HEK293 (cell line): ENCODE measurements around the gene OPCML.

Experiments used
- CTCF ChIA-PET: fragments of 350-600 bp; formaldehyde crosslinking; extraction: SDS; loops from one replicate; lab custom pipeline; 2021; ENCODE audit warnings: antibody characterized with exemption; lab: Yijun Ruan, JAX
- POLR2A ChIA-PET: fragments of 300-600 bp; formaldehyde crosslinking; extraction: SDS; loops from one replicate; lab custom pipeline; 2020; ENCODE audit warnings: antibody characterized with exemption, inconsistent platforms; lab: Yijun Ruan, JAX
- H3K27ac ChIP-seq: fragments of 200-500 bp; sonication (Bioruptor generic); 2 replicates; pipeline ENCODE4 v1.5.1; 2014; ENCODE audit warnings: low read depth, low read length, control low read depth, inconsistent platforms; ENCODE audit errors: extremely low read depth
- H3K36me3 ChIP-seq, 2 experiments: fragments of 200-500 bp in 1 of 2; sonication (Bioruptor generic) in 1 of 2; 1 replicate in 1 of 2; 2 replicates in 1 of 2; pipeline ENCODE4 v1.5.1; 2014 to 2017; ENCODE audit warnings: inconsistent platforms in 2 of 2, low read length in 2 of 2; ENCODE audit not compliant: control insufficient read depth in 2 of 2, insufficient read depth in 1 of 2
- H3K4me1 ChIP-seq: fragments of 200-500 bp; sonication (Bioruptor generic); 2 replicates; pipeline ENCODE4 v1.5.1; 2014; ENCODE audit warnings: mild to moderate bottlenecking, low read length, inconsistent platforms; ENCODE audit not compliant: control insufficient read depth, insufficient read depth
- H3K4me3 ChIP-seq: 2 replicates; pipeline ENCODE4 v1.5.1; 2011; ENCODE audit warnings: low read depth, mild to moderate bottlenecking, control low read depth, low read length, moderate library complexity
- H3K9me3 ChIP-seq: fragments of 200-500 bp; sonication (Bioruptor generic); 2 replicates; pipeline ENCODE4 v1.5.1; 2014; ENCODE audit warnings: low read depth, low read length, inconsistent platforms; ENCODE audit not compliant: control insufficient read depth, insufficient read depth
- BCL11B ChIP-seq: fragments of 450-650 bp; formaldehyde crosslinking; IDR thresholded peaks from 2 replicates; pipeline ENCODE4 v1.5.1; 2016; ENCODE audit warnings: low read depth, missing biosample characterization, missing genetic modification characterization
- BCL6B ChIP-seq: fragments of 450-650 bp; formaldehyde crosslinking; IDR thresholded peaks from 2 replicates; pipeline ENCODE4 v1.5.1; 2017; ENCODE audit warnings: missing biosample characterization, missing genetic modification characterization
- GFI1B ChIP-seq: fragments of 450-650 bp; formaldehyde crosslinking; IDR thresholded peaks from 2 replicates; pipeline ENCODE4 v1.5.1; 2016; ENCODE audit warnings: missing biosample characterization, missing genetic modification characterization
- HOXD13 ChIP-seq: sonication (generic); formaldehyde crosslinking; IDR thresholded peaks from 2 replicates; pipeline ENCODE4 v1.8.0; 2022; ENCODE audit warnings: missing genetic modification reagents, borderline replicate concordance
- KLF16 ChIP-seq: fragments of 450-650 bp; formaldehyde crosslinking; IDR thresholded peaks from 2 replicates; pipeline ENCODE4 v1.5.1; 2017; ENCODE audit warnings: missing biosample characterization, missing genetic modification characterization
- PBX3 ChIP-seq: sonication (generic); formaldehyde crosslinking; IDR thresholded peaks from 2 replicates; pipeline ENCODE4 v1.8.1; 2022; ENCODE audit warnings: mild to moderate bottlenecking, moderate library complexity, missing genetic modification reagents
- RBAK ChIP-seq: fragments of 450-650 bp; formaldehyde crosslinking; IDR thresholded peaks from 2 replicates; pipeline ENCODE4 v1.5.1; 2016; ENCODE audit warnings: missing biosample characterization, missing genetic modification characterization
- YY2 ChIP-seq: fragments of 450-650 bp; formaldehyde crosslinking; IDR thresholded peaks from 2 replicates; pipeline ENCODE4 v1.5.1; 2016; ENCODE audit warnings: missing biosample characterization, missing genetic modification characterization
- ZFP3 ChIP-seq: fragments of 450-650 bp; formaldehyde crosslinking; IDR thresholded peaks from 2 replicates; pipeline ENCODE4 v1.5.1; 2016; ENCODE audit warnings: low read depth, missing biosample characterization, missing genetic modification characterization
- ZFP37 ChIP-seq: fragments of 450-650 bp; formaldehyde crosslinking; IDR thresholded peaks from 2 replicates; pipeline ENCODE4 v1.5.1; 2016; ENCODE audit warnings: missing biosample characterization, missing genetic modification characterization
- ZNF114 ChIP-seq: fragments of 450-650 bp; formaldehyde crosslinking; IDR thresholded peaks from 2 replicates; pipeline ENCODE4 v1.5.0; 2017; ENCODE audit warnings: missing biosample characterization, missing genetic modification characterization
- ZNF19 ChIP-seq: fragments of 450-650 bp; formaldehyde crosslinking; IDR thresholded peaks from 2 replicates; pipeline ENCODE4; 2016; ENCODE audit warnings: missing biosample characterization, missing genetic modification characterization, low read depth
- ZNF2 ChIP-seq: fragments of 450-650 bp; formaldehyde crosslinking; IDR thresholded peaks from 2 replicates; pipeline ENCODE4 v1.5.1; 2016; ENCODE audit warnings: missing biosample characterization, missing genetic modification characterization
- ZNF211 ChIP-seq: fragments of 450-650 bp; formaldehyde crosslinking; IDR thresholded peaks from 2 replicates; pipeline ENCODE4 v1.5.1; 2016; ENCODE audit warnings: low read depth, missing biosample characterization, missing genetic modification characterization
- ZNF23 ChIP-seq: fragments of 450-650 bp; formaldehyde crosslinking; IDR thresholded peaks from 2 replicates; pipeline ENCODE4 v1.5.1; 2016; ENCODE audit warnings: missing biosample characterization, missing genetic modification characterization, borderline replicate concordance
- ZNF274 ChIP-seq, 2 experiments: fragments of 200-500 bp in 1 of 2; fragments of 450-650 bp in 1 of 2; sonication (Bioruptor generic) in 1 of 2; formaldehyde crosslinking in 1 of 2; IDR thresholded peaks; 2 replicates each; pipeline versions ENCODE4 v1.5.1 to v1.6.1; 2014 to 2016; ENCODE audit warnings: borderline replicate concordance in 1 of 2, inconsistent platforms in 1 of 2, low read length in 1 of 2, missing biosample characterization in 1 of 2, missing genetic modification characterization in 1 of 2
- ZNF341 ChIP-seq: fragments of 450-650 bp; formaldehyde crosslinking; IDR thresholded peaks from 2 replicates; pipeline ENCODE4; 2016; ENCODE audit warnings: low read depth, missing biosample characterization, missing genetic modification characterization
- ZNF354C ChIP-seq: fragments of 450-650 bp; formaldehyde crosslinking; IDR thresholded peaks from 2 replicates; pipeline ENCODE4 v1.5.1; 2016; ENCODE audit warnings: missing biosample characterization, missing genetic modification characterization, low read depth, borderline replicate concordance
- ZNF398 ChIP-seq: fragments of 450-650 bp; formaldehyde crosslinking; IDR thresholded peaks from 2 replicates; pipeline ENCODE4 v1.5.1; 2017; ENCODE audit warnings: missing biosample characterization, missing genetic modification characterization
- ZNF48 ChIP-seq: fragments of 450-650 bp; formaldehyde crosslinking; IDR thresholded peaks from 2 replicates; pipeline ENCODE4 v1.5.1; 2016; ENCODE audit warnings: missing biosample characterization, missing genetic modification characterization
- ZNF521 ChIP-seq: fragments of 450-650 bp; formaldehyde crosslinking; IDR thresholded peaks from 2 replicates; pipeline ENCODE4 v1.5.1; 2017; ENCODE audit warnings: missing biosample characterization, mild to moderate bottlenecking, missing genetic modification characterization
- ZNF544 ChIP-seq: fragments of 450-650 bp; formaldehyde crosslinking; IDR thresholded peaks from 2 replicates; pipeline ENCODE4 v1.5.0; 2017; ENCODE audit warnings: missing biosample characterization, missing genetic modification characterization
- ZNF704 ChIP-seq: fragments of 450-650 bp; formaldehyde crosslinking; IDR thresholded peaks from 2 replicates; pipeline ENCODE4 v1.5.1; 2016; ENCODE audit warnings: missing biosample characterization, missing genetic modification characterization
- ZNF843 ChIP-seq: fragments of 450-650 bp; formaldehyde crosslinking; IDR thresholded peaks from 2 replicates; pipeline ENCODE4 v1.5.1; 2016; ENCODE audit warnings: missing biosample characterization, missing genetic modification characterization
- ZSCAN18 ChIP-seq: fragments of 450-650 bp; formaldehyde crosslinking; IDR thresholded peaks from 2 replicates; pipeline ENCODE4 v1.5.1; 2016; ENCODE audit warnings: missing biosample characterization, missing genetic modification characterization
- ZSCAN30 ChIP-seq: fragments of 450-650 bp; IDR thresholded peaks from 2 replicates; pipeline ENCODE4 v1.5.1; 2018; ENCODE audit warnings: missing biosample characterization, mild to moderate bottlenecking, missing genetic modification characterization, moderate library complexity

The OPCML gene

GRCh38 chr11:133325711-133326110 lies 206.6 kb downstream of the OPCML start:
- H3K9me3 ChIP-seq: no peaks in the 10 kb centered on the region
- ChIA-PET CTCF (no interaction called here), POLR2A (no interaction called here)
- no peak overlapping the region for H3K4me3 ChIP-seq
- TF ChIP-seq ZNF354C (tag by site-specific recombination) (no peak), ZNF843 (tag by site-specific recombination) (no peak), ZFP37 (tag by site-specific recombination) (no peak), RBAK (tag by site-specific recombination) (no peak), ZNF23 (no peak)
- H3K36me3 ChIP-seq: no peaks in the 10 kb centered on the region
- H3K27ac ChIP-seq: no peak overlapping the region
- no peaks in the 10 kb centered on the region for H3K4me1 ChIP-seq

GRCh38 chr11:133323354-133323753 lies 208.9 kb downstream of the OPCML start:
- Histone ChIP-seq H3K36me3 (no peaks in the 10 kb centered on the region), H3K9me3 (no peaks in the 10 kb centered on the region), H3K27ac (no peak overlapping the region), H3K4me1 (no peaks in the 10 kb centered on the region), H3K4me3 (no peak overlapping the region)
- ChIA-PET POLR2A (no interaction called here), CTCF (interaction anchor here (0.6 kb wide), 1 partner anchor 511 kb away, joined by 3 read pairs; no protein-coding TSS in a partner anchor)
- TF ChIP-seq ZFP3: no peak
- TF ChIP-seq PBX3 (CRISPR knock-in tag): no peak
- TF ChIP-seq ZNF211: no peak
- no peak for TF ChIP-seq ZNF48
- no peak for TF ChIP-seq GFI1B
- no peak for TF ChIP-seq ZNF114 (tag by site-specific recombination)
- no peak for TF ChIP-seq ZNF274 (IDR thresholded peaks at IDR 0.05; ENCODE audit: low read length)
- TF ChIP-seq ZNF274 (tag by site-specific recombination; IDR thresholded peaks at IDR 0.05; ENCODE audit: borderline replicate concordance): no peak
- TF ChIP-seq HOXD13 (CRISPR knock-in tag): no peak
- no peak for TF ChIP-seq ZSCAN30 (tag by site-specific recombination)
- no peak for TF ChIP-seq ZNF521 (tag by site-specific recombination)
- no peak for TF ChIP-seq ZNF544 (tag by site-specific recombination)
- no peak for TF ChIP-seq ZNF704
- no peak for TF ChIP-seq BCL11B (tag by site-specific recombination)
- no peak for TF ChIP-seq ZNF398 (tag by site-specific recombination)
- TF ChIP-seq ZNF2 (tag by site-specific recombination): no peak

- POLR2A ChIA-PET: no interaction called here
- no peaks in the 10 kb centered on the region for H3K4me1 ChIP-seq
These were observed 214.1 kb downstream of the OPCML start for GRCh38 chr11:133318221-133318620.

More at GRCh38 chr11:133318221-133318620, 214.1 kb downstream of the OPCML start:
- Histone ChIP-seq H3K4me3 (no peak overlapping the region), H3K36me3 (no peaks in the 10 kb centered on the region), H3K9me3 (no peaks in the 10 kb centered on the region), H3K27ac (no peak overlapping the region)
- CTCF ChIA-PET: no interaction called here
- TF ChIP-seq ZSCAN18 (tag by site-specific recombination) (no peak), ZNF211 (no peak), YY2 (tag by site-specific recombination) (no peak), BCL6B (tag by site-specific recombination) (no peak), ZNF341 (tag by site-specific recombination) (no peak), KLF16 (tag by site-specific recombination) (no peak), ZNF19 (tag by site-specific recombination) (no peak)
